T-helper 22 cell (primary cell): ENCODE results near the gene CIDEB.
"Not testable (repeated sequence)": the region's sequence is repeated elsewhere in the genome, so short reads cannot be mapped to it uniquely, and the experiment has no call there.

Experiments
- DNase-seq: peaks from one replicate; pipeline ENCODE4 v3.0.0-alpha.2; 2020; ENCODE audit warnings: low read depth

Gene CIDEB

GRCh38 chr14:24332268-24332993 is 24.7 kb upstream of the CIDEB start:
- peak; percentile 77 for DNase-seq

- no peak for DNase-seq
These were observed 24.0 kb upstream of the CIDEB start for GRCh38 chr14:24331731-24332267.

- DNase-seq, result no peak
These were observed 23.3 kb upstream of the CIDEB start for GRCh38 chr14:24330973-24331674.

GRCh38 chr14:24329736-24330135 is 22.0 kb upstream of the CIDEB start:
- peak; percentile 39 for DNase-seq

GRCh38 chr14:24329073-24329663 is 21.4 kb upstream of the CIDEB start:
- DNase-seq, result no peak

- not testable (repeated sequence) for DNase-seq
These were observed 20.1 kb upstream of the CIDEB start for GRCh38 chr14:24327914-24328313.

- no peak for DNase-seq
These were observed 19.5 kb upstream of the CIDEB start for GRCh38 chr14:24327303-24327702.

GRCh38 chr14:24325963-24326362 is 18.2 kb upstream of the CIDEB start:
- DNase-seq, result no peak

- DNase-seq, result no peak
These were observed 17.3 kb upstream of the CIDEB start for GRCh38 chr14:24325041-24325530.

GRCh38 chr14:24324024-24324423 is 16.2 kb upstream of the CIDEB start:
- no peak for DNase-seq

GRCh38 chr14:24323341-24323740 is 15.6 kb upstream of the CIDEB start:
- no peak for DNase-seq

- DNase-seq, result no peak
These were observed 14.9 kb upstream of the CIDEB start for GRCh38 chr14:24322672-24323071.

- DNase-seq, result no peak
These were observed 13.6 kb upstream of the CIDEB start for GRCh38 chr14:24321212-24321975.

GRCh38 chr14:24317141-24317928 is 9.6 kb upstream of the CIDEB start:
- no peak for DNase-seq

- DNase-seq, result no peak
These were observed 8.8 kb upstream of the CIDEB start for GRCh38 chr14:24316597-24316950.

GRCh38 chr14:24315807-24316596 is 8.2 kb upstream of the CIDEB start:
- DNase-seq, result no peak

- no peak for DNase-seq
These were observed 7.5 kb upstream of the CIDEB start for GRCh38 chr14:24315243-24315806.

GRCh38 chr14:24314377-24315193 is 6.8 kb upstream of the CIDEB start:
- no peak for DNase-seq

GRCh38 chr14:24313913-24314312 is 6.1 kb upstream of the CIDEB start:
- no peak for DNase-seq
